OCI-LY3 (cell line): ENCODE data around the gene SLC1A6.

ENCODE experiments used
- EZH2phosphoT487 ChIP-seq: fragments of 200-600 bp; shearing (Covaris generic); IDR thresholded peaks from 2 replicates; pipeline ENCODE4 v1.6.1; 2018; ENCODE audit warnings: antibody characterized with exemption, mixed run types, low read depth
- TF ChIP-seq, protein P1 (sequence below): fragments of 200-600, 300-600 bp; sonication (generic); IDR thresholded peaks from 2 replicates; pipeline ENCODE4 v1.5.1; 2014; ENCODE audit warnings: antibody characterized with exemption, low read length, low read depth

DNA sequence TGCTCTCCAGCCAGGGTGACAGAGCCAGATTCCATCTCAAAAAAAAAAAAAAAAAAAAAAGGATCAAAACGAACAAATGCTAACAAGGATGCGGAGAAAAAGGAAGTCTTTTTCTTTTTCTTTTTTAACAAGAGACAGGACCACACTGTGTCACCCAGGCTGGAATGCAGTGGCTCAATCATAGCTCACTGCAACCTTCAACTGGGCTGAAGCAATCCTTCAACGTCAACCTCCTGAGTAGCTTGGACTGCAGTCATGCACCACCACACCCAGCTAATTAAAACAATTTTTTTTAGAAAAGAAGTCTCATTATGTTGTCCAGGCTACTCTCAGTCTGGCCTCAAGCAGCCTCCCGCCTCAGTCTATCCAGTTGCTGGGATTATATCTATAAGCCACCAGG, 73.0 kb downstream of the SLC1A6 start:
- TF ChIP-seq, protein P1, sequence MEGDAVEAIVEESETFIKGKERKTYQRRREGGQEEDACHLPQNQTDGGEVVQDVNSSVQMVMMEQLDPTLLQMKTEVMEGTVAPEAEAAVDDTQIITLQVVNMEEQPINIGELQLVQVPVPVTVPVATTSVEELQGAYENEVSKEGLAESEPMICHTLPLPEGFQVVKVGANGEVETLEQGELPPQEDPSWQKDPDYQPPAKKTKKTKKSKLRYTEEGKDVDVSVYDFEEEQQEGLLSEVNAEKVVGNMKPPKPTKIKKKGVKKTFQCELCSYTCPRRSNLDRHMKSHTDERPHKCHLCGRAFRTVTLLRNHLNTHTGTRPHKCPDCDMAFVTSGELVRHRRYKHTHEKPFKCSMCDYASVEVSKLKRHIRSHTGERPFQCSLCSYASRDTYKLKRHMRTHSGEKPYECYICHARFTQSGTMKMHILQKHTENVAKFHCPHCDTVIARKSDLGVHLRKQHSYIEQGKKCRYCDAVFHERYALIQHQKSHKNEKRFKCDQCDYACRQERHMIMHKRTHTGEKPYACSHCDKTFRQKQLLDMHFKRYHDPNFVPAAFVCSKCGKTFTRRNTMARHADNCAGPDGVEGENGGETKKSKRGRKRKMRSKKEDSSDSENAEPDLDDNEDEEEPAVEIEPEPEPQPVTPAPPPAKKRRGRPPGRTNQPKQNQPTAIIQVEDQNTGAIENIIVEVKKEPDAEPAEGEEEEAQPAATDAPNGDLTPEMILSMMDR, result no peak
- no peak for TF ChIP-seq EZH2phosphoT487
